Nephron progenitor cell (in vitro differentiated cells): ENCODE measurements around the gene FBXW5.

ENCODE experiments used
- DNase-seq: peaks from one replicate; pipeline ENCODE4 v3.0.0; 2021
- H3K27ac Mint-ChIP-seq: 2 replicates; pipeline ENCODE4 v1.8.0; 2021; ENCODE audit warnings: mild to moderate bottlenecking, moderate library complexity, mixed read lengths
- H3K27me3 Mint-ChIP-seq: 2 replicates; pipeline ENCODE4 v1.8.0; 2021; ENCODE audit warnings: mild to moderate bottlenecking, low read depth, mixed read lengths; ENCODE audit not compliant: poor library complexity
- H3K36me3 Mint-ChIP-seq: 2 replicates; pipeline ENCODE4 v1.8.0; 2021; ENCODE audit warnings: low read depth, mixed read lengths
- H3K4me1 Mint-ChIP-seq: 2 replicates; pipeline ENCODE4 v1.8.0; 2021; ENCODE audit warnings: mixed read lengths
- H3K4me3 Mint-ChIP-seq: 2 replicates; pipeline ENCODE4 v1.8.0; 2021; ENCODE audit warnings: mild to moderate bottlenecking, moderate library complexity, mixed read lengths
- H3K9me3 Mint-ChIP-seq: 2 replicates; pipeline ENCODE4 v1.8.0; 2021; ENCODE audit warnings: mild to moderate bottlenecking, moderate library complexity, mixed read lengths
- CTCF ChIP-seq: fragments of 200-600 bp; sonication (generic); IDR thresholded peaks from 2 replicates; pipeline ENCODE4 v1.5.0; 2021; ENCODE audit warnings: antibody characterized with exemption

Gene FBXW5

GRCh38 chr9:136906266-136906665 is 38.3 kb downstream of the FBXW5 start:
- H3K9me3 Mint-ChIP-seq = no peaks in the 10 kb centered on the region
- H3K27ac Mint-ChIP-seq = no peak overlapping the region
- TF ChIP-seq CTCF = no peak
- peaks cover 40% of the 10 kb centered on the region for H3K36me3 Mint-ChIP-seq
- H3K4me3 Mint-ChIP-seq = no peak overlapping the region
- H3K4me1 Mint-ChIP-seq = no peaks in the 10 kb centered on the region
- DNase-seq = no peak
- peaks cover 3% of the 10 kb centered on the region for H3K27me3 Mint-ChIP-seq

GRCh38 chr9:136903041-136903554 is 41.4 kb downstream of the FBXW5 start:
- Mint-ChIP-seq H3K27ac (peak overlapping the region; percentile 64), H3K9me3 (no peaks in the 10 kb centered on the region), H3K4me3 (no peak overlapping the region), H3K36me3 (peaks cover 45% of the 10 kb centered on the region), H3K27me3 (peaks cover 3% of the 10 kb centered on the region), H3K4me1 (no peaks in the 10 kb centered on the region)
- no peak for TF ChIP-seq CTCF
- no peak for DNase-seq

GRCh38 chr9:136902259-136902821 is 42.2 kb downstream of the FBXW5 start:
- TF ChIP-seq CTCF = no peak
- Mint-ChIP-seq H3K27ac (peak overlapping the region; percentile 96), H3K4me1 (no peaks in the 10 kb centered on the region), H3K4me3 (no peak overlapping the region), H3K9me3 (no peaks in the 10 kb centered on the region), H3K27me3 (peaks cover 3% of the 10 kb centered on the region), H3K36me3 (peaks cover 42% of the 10 kb centered on the region)
- DNase-seq = no peak

- Mint-ChIP-seq H3K36me3 (peaks cover 42% of the 10 kb centered on the region), H3K4me1 (peaks cover 5% of the 10 kb centered on the region), H3K27ac (peak overlapping the region; percentile 96), H3K4me3 (no peak overlapping the region), H3K27me3 (peaks cover 3% of the 10 kb centered on the region), H3K9me3 (no peaks in the 10 kb centered on the region)
- DNase-seq = no peak
- TF ChIP-seq CTCF = no peak
These were observed 42.9 kb downstream of the FBXW5 start for GRCh38 chr9:136901516-136902258.

- TF ChIP-seq CTCF = no peak
- Mint-ChIP-seq H3K4me1 (peaks cover 10% of the 10 kb centered on the region), H3K27me3 (peaks cover 3% of the 10 kb centered on the region), H3K4me3 (no peak overlapping the region), H3K36me3 (peaks cover 38% of the 10 kb centered on the region), H3K9me3 (no peaks in the 10 kb centered on the region), H3K27ac (peak overlapping the region; percentile 66)
- no peak for DNase-seq
These were observed 43.5 kb downstream of the FBXW5 start for GRCh38 chr9:136900988-136901515.
